ENCODE data around the gene CADPS2.

DNA sequence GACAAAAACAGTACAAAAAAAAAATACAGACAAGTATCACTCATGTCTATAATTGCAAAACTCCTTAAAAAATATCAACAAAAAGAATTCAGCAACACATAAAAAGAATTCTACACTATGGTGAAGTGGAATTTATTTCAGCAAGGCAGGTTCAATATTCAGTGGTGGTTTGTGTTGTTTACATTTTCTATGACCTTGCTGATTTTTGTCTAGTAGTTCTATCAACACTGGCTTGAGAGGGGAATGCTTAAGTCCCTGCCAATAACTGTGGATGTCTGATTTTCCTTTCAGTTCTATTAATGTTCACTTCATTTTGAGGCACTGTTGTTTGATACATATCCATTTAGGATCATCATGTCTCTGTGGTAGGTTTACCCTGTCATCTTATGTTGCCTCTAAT lies 58.5 kb downstream of the CADPS2 start:
- TF ChIP-seq POLR2AphosphoS5 (IDR thresholded peaks at IDR 0.05): no peak
- TF ChIP-seq, protein P1, sequence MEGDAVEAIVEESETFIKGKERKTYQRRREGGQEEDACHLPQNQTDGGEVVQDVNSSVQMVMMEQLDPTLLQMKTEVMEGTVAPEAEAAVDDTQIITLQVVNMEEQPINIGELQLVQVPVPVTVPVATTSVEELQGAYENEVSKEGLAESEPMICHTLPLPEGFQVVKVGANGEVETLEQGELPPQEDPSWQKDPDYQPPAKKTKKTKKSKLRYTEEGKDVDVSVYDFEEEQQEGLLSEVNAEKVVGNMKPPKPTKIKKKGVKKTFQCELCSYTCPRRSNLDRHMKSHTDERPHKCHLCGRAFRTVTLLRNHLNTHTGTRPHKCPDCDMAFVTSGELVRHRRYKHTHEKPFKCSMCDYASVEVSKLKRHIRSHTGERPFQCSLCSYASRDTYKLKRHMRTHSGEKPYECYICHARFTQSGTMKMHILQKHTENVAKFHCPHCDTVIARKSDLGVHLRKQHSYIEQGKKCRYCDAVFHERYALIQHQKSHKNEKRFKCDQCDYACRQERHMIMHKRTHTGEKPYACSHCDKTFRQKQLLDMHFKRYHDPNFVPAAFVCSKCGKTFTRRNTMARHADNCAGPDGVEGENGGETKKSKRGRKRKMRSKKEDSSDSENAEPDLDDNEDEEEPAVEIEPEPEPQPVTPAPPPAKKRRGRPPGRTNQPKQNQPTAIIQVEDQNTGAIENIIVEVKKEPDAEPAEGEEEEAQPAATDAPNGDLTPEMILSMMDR (IDR thresholded peaks at IDR 0.05): no peak
- no peak for TF ChIP-seq EP300 (IDR thresholded peaks at IDR 0.05)
